Activated CD4-positive, alpha-beta T cell treated with anti-CD3 and anti-CD28 coated beads, Interleukin-2, amount 10 ng/mL, durations not matched to agents 7 days and 5 days (primary cell): ENCODE data around the gene OR10H4. TPM values are rescaled to one million over a fixed set of nuclear protein-coding genes. Genes with fewer than 3 reads are reported as not detected.
"Not testable (repeated sequence)": the region's sequence is repeated elsewhere in the genome, so short reads cannot be mapped to it uniquely, and the experiment has no call there.

Experiments used
- CTCF ChIA-PET: fragments of 350-600 bp; sonication (Branson Sonifier 250); formaldehyde crosslinking; loops from one replicate; lab custom pipeline; 2021; ENCODE audit warnings: antibody characterized with exemption; lab: Charles Lee
- POLR2A ChIA-PET: fragments of 350-600 bp; sonication (Branson Sonifier 250); formaldehyde crosslinking; loops from one replicate; lab custom pipeline; 2021; ENCODE audit warnings: antibody characterized with exemption; lab: Charles Lee
- DNase-seq: peaks from one replicate; pipeline ENCODE4 v3.0.0-alpha.2; 2020
- H3K27ac Mint-ChIP-seq: one replicate; pipeline ENCODE4 v1.8.0; 2021; ENCODE audit warnings: mild to moderate bottlenecking, moderate library complexity, mixed read lengths
- H3K27me3 Mint-ChIP-seq: one replicate; pipeline ENCODE4 v1.8.0; 2021; ENCODE audit warnings: mixed read lengths
- H3K36me3 Mint-ChIP-seq: one replicate; pipeline ENCODE4 v1.8.0; 2021; ENCODE audit warnings: low read depth, mixed read lengths
- H3K4me1 Mint-ChIP-seq: one replicate; pipeline ENCODE4 v1.8.0; 2021; ENCODE audit warnings: mixed read lengths
- H3K4me3 Mint-ChIP-seq: one replicate; pipeline ENCODE4 v1.8.0; 2021; ENCODE audit warnings: mild to moderate bottlenecking, moderate library complexity, mixed read lengths
- H3K9me3 Mint-ChIP-seq: one replicate; pipeline ENCODE4 v1.8.0; 2021; ENCODE audit warnings: mixed read lengths
- total RNA-seq, 2 experiments: library from RNA; stranded (reverse); gene quantifications; one replicate each; pipeline ENCODE4 v1.2.3, GENCODE V29; 2021

The OR10H4 gene
- total RNA-seq, 2 experiments from 2014 or later = not detected

- H3K9me3 Mint-ChIP-seq = no peaks in the 10 kb centered on the region
- CTCF ChIA-PET = interaction anchor here (0.7 kb wide), 1 partner anchor 101 kb away, joined by 4 read pairs; no protein-coding TSS in a partner anchor
- H3K4me3 Mint-ChIP-seq = no peak overlapping the region
- POLR2A ChIA-PET = no interaction called here
- DNase-seq = no peak
- no peak overlapping the region for H3K27ac Mint-ChIP-seq
- H3K36me3 Mint-ChIP-seq = no peaks in the 10 kb centered on the region
- H3K4me1 Mint-ChIP-seq = no peaks in the 10 kb centered on the region
- H3K27me3 Mint-ChIP-seq = peaks cover 30% of the 10 kb centered on the region
Measured at GRCh38 chr19:15971224-15971780, 22.5 kb downstream of the OR10H4 start.

- H3K4me1 Mint-ChIP-seq, H3K27ac Mint-ChIP-seq, DNase-seq, H3K36me3 Mint-ChIP-seq, H3K9me3 Mint-ChIP-seq, H3K4me3 Mint-ChIP-seq, POLR2A ChIA-PET: not testable (repeated sequence)
- peaks cover 31% of the 10 kb centered on the region for H3K27me3 Mint-ChIP-seq
- CTCF ChIA-PET = interaction anchor here (0.7 kb wide), 1 partner anchor 100 kb away, joined by 4 read pairs; no protein-coding TSS in a partner anchor
Measured at GRCh38 chr19:15972043-15972442, 23.2 kb downstream of the OR10H4 start.

GRCh38 chr19:15974856-15975255, 26.0 kb downstream of the OR10H4 start:
- no peak for DNase-seq
- no peaks in the 10 kb centered on the region for H3K9me3 Mint-ChIP-seq
- H3K4me3 Mint-ChIP-seq = no peak overlapping the region
- no peaks in the 10 kb centered on the region for H3K36me3 Mint-ChIP-seq
- no peak overlapping the region for H3K27ac Mint-ChIP-seq
- H3K4me1 Mint-ChIP-seq = no peaks in the 10 kb centered on the region
- CTCF ChIA-PET = no interaction called here
- H3K27me3 Mint-ChIP-seq = peaks cover 26% of the 10 kb centered on the region
- POLR2A ChIA-PET = no interaction called here

- no peak for DNase-seq
- Mint-ChIP-seq H3K36me3 (no peaks in the 10 kb centered on the region), H3K27ac (no peak overlapping the region), H3K9me3 (no peaks in the 10 kb centered on the region), H3K27me3 (peaks cover 21% of the 10 kb centered on the region), H3K4me1 (no peaks in the 10 kb centered on the region), H3K4me3 (no peak overlapping the region)
- CTCF ChIA-PET = interaction anchor here (0.6 kb wide), 1 partner anchor 688 kb away, joined by 3 read pairs; no protein-coding TSS in a partner anchor
- POLR2A ChIA-PET = no interaction called here
Measured at GRCh38 chr19:15976836-15977689, 28.3 kb downstream of the OR10H4 start.

GRCh38 chr19:15977690-15978089, 28.9 kb downstream of the OR10H4 start:
- CTCF ChIA-PET = no interaction called here

GRCh38 chr19:15979293-15979692, 30.5 kb downstream of the OR10H4 start:
- POLR2A ChIA-PET = no interaction called here

More at GRCh38 chr19:15977690-15978089, 28.9 kb downstream of the OR10H4 start:
- no peak for DNase-seq
- Mint-ChIP-seq H3K27ac (no peak overlapping the region), H3K9me3 (peaks cover under 1% of the 10 kb centered on the region), H3K27me3 (peaks cover 18% of the 10 kb centered on the region), H3K36me3 (no peaks in the 10 kb centered on the region), H3K4me1 (no peaks in the 10 kb centered on the region), H3K4me3 (no peak overlapping the region)
- POLR2A ChIA-PET = no interaction called here

GRCh38 chr19:15985831-15986230, 37.0 kb downstream of the OR10H4 start:
- CTCF ChIA-PET = interaction anchor here (0.6 to 0.7 kb wide), 2 partner anchors 317 to 337 kb away, joined by 3 to 5 read pairs; no protein-coding TSS in a partner anchor
- H3K36me3 Mint-ChIP-seq, DNase-seq, H3K4me3 Mint-ChIP-seq, POLR2A ChIA-PET, H3K4me1 Mint-ChIP-seq, H3K9me3 Mint-ChIP-seq, H3K27ac Mint-ChIP-seq: not testable (repeated sequence)
- H3K27me3 Mint-ChIP-seq = peaks cover 26% of the 10 kb centered on the region

More at GRCh38 chr19:15979293-15979692, 30.5 kb downstream of the OR10H4 start:
- DNase-seq = no peak
- Mint-ChIP-seq H3K36me3 (no peaks in the 10 kb centered on the region), H3K4me1 (no peaks in the 10 kb centered on the region), H3K9me3 (peaks cover 7% of the 10 kb centered on the region), H3K27me3 (peaks cover 15% of the 10 kb centered on the region), H3K27ac (no peak overlapping the region), H3K4me3 (no peak overlapping the region)
- CTCF ChIA-PET = no interaction called here

GRCh38 chr19:15986701-15987100, 37.9 kb downstream of the OR10H4 start:
- CTCF ChIA-PET = interaction anchor here (0.7 kb wide), 1 partner anchor 336 kb away, joined by 5 read pairs; no protein-coding TSS in a partner anchor
- POLR2A ChIA-PET = no interaction called here

GRCh38 chr19:15989889-15990288, 41.1 kb downstream of the OR10H4 start:
- POLR2A ChIA-PET = no interaction called here

More at GRCh38 chr19:15986701-15987100, 37.9 kb downstream of the OR10H4 start:
- H3K4me3 Mint-ChIP-seq = no peak overlapping the region
- no peak for DNase-seq
- H3K27me3 Mint-ChIP-seq = peaks cover 34% of the 10 kb centered on the region
- H3K4me1 Mint-ChIP-seq = peaks cover 3% of the 10 kb centered on the region
- H3K9me3 Mint-ChIP-seq = peaks cover 7% of the 10 kb centered on the region
- H3K36me3 Mint-ChIP-seq = no peaks in the 10 kb centered on the region
- H3K27ac Mint-ChIP-seq = no peak overlapping the region

GRCh38 chr19:15991602-15992001, 42.8 kb downstream of the OR10H4 start:
- Mint-ChIP-seq H3K27ac (no peak overlapping the region), H3K27me3 (peaks cover 25% of the 10 kb centered on the region), H3K9me3 (no peaks in the 10 kb centered on the region), H3K4me1 (no peaks in the 10 kb centered on the region), H3K36me3 (no peaks in the 10 kb centered on the region), H3K4me3 (no peak overlapping the region)
- CTCF ChIA-PET = no interaction called here
- POLR2A ChIA-PET = no interaction called here
- DNase-seq = no peak

More at GRCh38 chr19:15989889-15990288, 41.1 kb downstream of the OR10H4 start:
- Mint-ChIP-seq H3K9me3 (no peaks in the 10 kb centered on the region), H3K27me3 (peaks cover 29% of the 10 kb centered on the region), H3K4me3 (no peak overlapping the region), H3K27ac (no peak overlapping the region), H3K4me1 (peaks cover 3% of the 10 kb centered on the region), H3K36me3 (no peaks in the 10 kb centered on the region)
- CTCF ChIA-PET = no interaction called here
- no peak for DNase-seq

GRCh38 chr19:15992014-15992413, 43.2 kb downstream of the OR10H4 start:
- no peak overlapping the region for H3K4me3 Mint-ChIP-seq
- no peaks in the 10 kb centered on the region for H3K4me1 Mint-ChIP-seq
- no peak for DNase-seq
- H3K27ac Mint-ChIP-seq = no peak overlapping the region
- ChIA-PET POLR2A (no interaction called here), CTCF (no interaction called here)
- peaks cover 23% of the 10 kb centered on the region for H3K27me3 Mint-ChIP-seq
- no peaks in the 10 kb centered on the region for H3K36me3 Mint-ChIP-seq
- no peaks in the 10 kb centered on the region for H3K9me3 Mint-ChIP-seq

GRCh38 chr19:15995536-15995935, 46.7 kb downstream of the OR10H4 start:
- Mint-ChIP-seq H3K27ac (no peak overlapping the region), H3K4me1 (peaks cover 3% of the 10 kb centered on the region), H3K9me3 (no peaks in the 10 kb centered on the region), H3K36me3 (no peaks in the 10 kb centered on the region), H3K27me3 (peaks cover 12% of the 10 kb centered on the region), H3K4me3 (no peak overlapping the region)
- DNase-seq = no peak
- POLR2A ChIA-PET = no interaction called here
- CTCF ChIA-PET = no interaction called here

GRCh38 chr19:15998166-15998565, 49.4 kb downstream of the OR10H4 start:
- POLR2A ChIA-PET = no interaction called here
- Mint-ChIP-seq H3K4me1 (peaks cover 27% of the 10 kb centered on the region), H3K27ac (no peak overlapping the region), H3K36me3 (no peaks in the 10 kb centered on the region), H3K27me3 (no peaks in the 10 kb centered on the region), H3K4me3 (no peak overlapping the region), H3K9me3 (no peaks in the 10 kb centered on the region)
- DNase-seq = no peak
- CTCF ChIA-PET = no interaction called here
